HFFc6 (cell line): ENCODE data around the gene CCDC149. TPM values are rescaled to one million over a fixed set of nuclear protein-coding genes. Genes with fewer than 3 reads are reported as not detected.
A peak's percentile ranks its signal among the peaks of the same experiment; 100 is the strongest.

Experiments
- DNase-seq: peaks from one replicate; pipeline ENCODE4 v3.0.0-alpha.2; 2018
- H3K27ac Mint-ChIP-seq: 2 replicates; pipeline ENCODE4 v1.8.0; 2020; ENCODE audit warnings: mild to moderate bottlenecking, mixed read lengths
- H3K27me3 Mint-ChIP-seq: 2 replicates; pipeline ENCODE4 v1.8.0; 2021; ENCODE audit warnings: mild to moderate bottlenecking, moderate library complexity, mixed read lengths; ENCODE audit not compliant: insufficient read depth
- H3K36me3 Mint-ChIP-seq: 2 replicates; pipeline ENCODE4 v1.8.0; 2021; ENCODE audit warnings: low read depth, mixed read lengths
- H3K4me1 Mint-ChIP-seq: 2 replicates; pipeline ENCODE4 v1.8.0; 2020; ENCODE audit warnings: low read depth, mixed read lengths
- H3K4me3 Mint-ChIP-seq: 2 replicates; pipeline ENCODE4 v1.8.0; 2020; ENCODE audit warnings: mild to moderate bottlenecking, moderate library complexity, mixed read lengths
- H3K9me3 Mint-ChIP-seq: 2 replicates; pipeline ENCODE4 v1.8.0; 2020; ENCODE audit warnings: mild to moderate bottlenecking, mixed read lengths
- CTCF ChIP-seq: fragments of 200-600 bp; sonication (generic); IDR thresholded peaks from 2 replicates; pipeline ENCODE4 v1.5.0; 2021; ENCODE audit warnings: antibody characterized with exemption, mild to moderate bottlenecking
- total RNA-seq, 6 experiments: library from RNA; stranded (reverse); fragmentation: NEBNext Ultra II Directional; extraction: Animal tissue kit (Norgen Biotek cat#: 25700); gene quantifications; 2 replicates in 1 of 6; 3 replicates in 5 of 6; pipeline ENCODE4 v1.2.3, GENCODE V29; 2021

CCDC149 gene
- total RNA-seq, 6 experiments from 2014 or later, result 10.9 to 13.5 (median 12.9) TPM

GRCh38 chr4:24920008-24920407 lies 7.2 kb upstream of the CCDC149 start:
- H3K4me3 Mint-ChIP-seq, result no peak overlapping the region
- H3K27me3 Mint-ChIP-seq, result peaks cover 3% of the 10 kb centered on the region
- no peak for TF ChIP-seq CTCF
- H3K36me3 Mint-ChIP-seq, result peaks cover 8% of the 10 kb centered on the region; the same call in 1 of the 2 replicates
- H3K4me1 Mint-ChIP-seq, result peaks cover 33% of the 10 kb centered on the region
- peaks cover 16% of the 10 kb centered on the region; the same call in 1 of the 2 replicates for H3K9me3 Mint-ChIP-seq
- no peak overlapping the region for H3K27ac Mint-ChIP-seq
- no peak for DNase-seq

GRCh38 chr4:24917076-24917856 lies 4.4 kb upstream of the CCDC149 start:
- Mint-ChIP-seq H3K4me1 (peaks cover 7% of the 10 kb centered on the region), H3K27ac (no peak overlapping the region), H3K27me3 (peaks cover 3% of the 10 kb centered on the region), H3K9me3 (peaks cover 24% of the 10 kb centered on the region), H3K36me3 (peaks cover 8% of the 10 kb centered on the region; the same call in 1 of the 2 replicates), H3K4me3 (no peak overlapping the region)
- no peak for DNase-seq
- TF ChIP-seq CTCF, result no peak

- TF ChIP-seq CTCF, result no peak
- no peak for DNase-seq
- H3K27ac Mint-ChIP-seq, result no peak overlapping the region
- H3K4me1 Mint-ChIP-seq, result peaks cover 21% of the 10 kb centered on the region
- no peak overlapping the region for H3K4me3 Mint-ChIP-seq
- peaks cover 24% of the 10 kb centered on the region for H3K9me3 Mint-ChIP-seq
- H3K36me3 Mint-ChIP-seq, result peaks cover 8% of the 10 kb centered on the region
- peaks cover 3% of the 10 kb centered on the region for H3K27me3 Mint-ChIP-seq
Observed at GRCh38 chr4:24915121-24915922, 2.5 kb upstream of the CCDC149 start.

GRCh38 chr4:24914460-24914859 lies 1.6 kb upstream of the CCDC149 start:
- Mint-ChIP-seq H3K27ac (0 out of 2 replicates have a peak overlapping the region, but pooled peaks have one; percentile 41), H3K27me3 (peaks cover 3% of the 10 kb centered on the region), H3K36me3 (peaks cover 13% of the 10 kb centered on the region), H3K4me1 (peaks cover 30% of the 10 kb centered on the region), H3K4me3 (no peak overlapping the region), H3K9me3 (peaks cover 15% of the 10 kb centered on the region)
- DNase-seq, result no peak
- TF ChIP-seq CTCF, result no peak

GRCh38 chr4:24913119-24913485 lies 260 bp upstream of the CCDC149 start:
- peaks cover 31% of the 10 kb centered on the region for H3K4me1 Mint-ChIP-seq
- no peak for TF ChIP-seq CTCF
- no peak for DNase-seq
- H3K4me3 Mint-ChIP-seq, result peak overlapping the region; percentile 86
- H3K27me3 Mint-ChIP-seq, result peaks cover 2% of the 10 kb centered on the region; the same call in 1 of the 2 replicates
- H3K9me3 Mint-ChIP-seq, result peaks cover 11% of the 10 kb centered on the region; the same call in 1 of the 2 replicates
- H3K36me3 Mint-ChIP-seq, result peaks cover 16% of the 10 kb centered on the region
- peak overlapping the region; percentile 92 for H3K27ac Mint-ChIP-seq
